NCI-H1417 (cell line): Measurements from ENCODE around the gene UTP3.
"Not testable (repeated sequence)": the region's sequence is repeated elsewhere in the genome, so short reads cannot be mapped to it uniquely, and the experiment has no call there.

ENCODE experiments used
- DNase-seq, 3 experiments: peaks; one replicate each; lab custom pipeline; 2025; lab: John Stamatoyannopoulos, UW

Gene UTP3, protein sequence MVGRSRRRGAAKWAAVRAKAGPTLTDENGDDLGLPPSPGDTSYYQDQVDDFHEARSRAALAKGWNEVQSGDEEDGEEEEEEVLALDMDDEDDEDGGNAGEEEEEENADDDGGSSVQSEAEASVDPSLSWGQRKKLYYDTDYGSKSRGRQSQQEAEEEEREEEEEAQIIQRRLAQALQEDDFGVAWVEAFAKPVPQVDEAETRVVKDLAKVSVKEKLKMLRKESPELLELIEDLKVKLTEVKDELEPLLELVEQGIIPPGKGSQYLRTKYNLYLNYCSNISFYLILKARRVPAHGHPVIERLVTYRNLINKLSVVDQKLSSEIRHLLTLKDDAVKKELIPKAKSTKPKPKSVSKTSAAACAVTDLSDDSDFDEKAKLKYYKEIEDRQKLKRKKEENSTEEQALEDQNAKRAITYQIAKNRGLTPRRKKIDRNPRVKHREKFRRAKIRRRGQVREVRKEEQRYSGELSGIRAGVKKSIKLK

DNA sequence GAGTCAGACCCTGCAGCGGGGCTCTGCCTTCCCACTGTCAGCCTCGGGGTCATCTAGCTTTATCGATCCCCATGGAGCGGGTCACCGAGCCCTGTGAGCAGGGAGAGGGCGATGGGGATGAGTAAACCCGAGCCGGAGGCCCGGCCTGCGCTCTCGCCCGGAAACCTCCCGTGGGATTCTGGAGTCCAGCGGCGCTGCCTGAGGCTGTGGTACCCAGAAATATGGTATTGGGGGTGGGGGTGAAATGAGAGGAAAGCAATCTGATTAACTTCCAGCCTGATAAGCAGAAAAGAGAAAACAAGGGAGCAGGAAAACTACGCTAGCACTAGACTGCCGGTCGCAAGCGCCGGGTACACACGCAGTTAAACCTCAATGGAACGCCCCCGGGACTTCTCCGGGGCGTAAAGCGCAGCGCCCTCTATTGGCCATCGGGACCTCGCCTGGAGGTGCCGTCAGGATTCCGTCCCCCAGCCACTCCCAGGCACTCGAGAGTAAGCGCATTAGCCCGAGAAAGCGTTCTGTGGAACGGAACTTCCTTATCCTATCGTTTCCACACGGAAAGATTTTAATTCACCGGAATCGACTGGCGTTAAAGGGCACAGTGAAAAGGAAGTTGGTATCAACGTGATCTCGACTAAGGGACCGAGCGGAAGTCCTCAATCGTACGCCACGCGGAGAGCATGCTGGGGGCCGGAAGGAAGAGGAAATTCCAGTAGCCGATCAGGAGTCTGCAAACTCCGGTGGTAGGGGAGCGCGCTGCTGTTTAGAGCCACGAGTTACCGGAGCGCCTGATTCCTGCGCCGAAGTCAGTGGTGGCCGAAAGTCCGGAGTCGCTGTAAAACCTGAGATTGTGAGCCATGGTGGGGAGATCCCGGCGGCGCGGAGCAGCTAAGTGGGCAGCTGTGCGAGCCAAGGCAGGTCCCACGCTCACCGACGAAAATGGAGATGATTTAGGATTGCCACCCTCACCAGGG is at the start of gene UTP3:
Gene UTP3 (plus strand): TSS at position 712 of the 974 bp plus-strand sequence. CDS start 146 bp downstream, at position 858.
- DNase-seq, result peak; percentile 96 to 100 (median 99)

DNA sequence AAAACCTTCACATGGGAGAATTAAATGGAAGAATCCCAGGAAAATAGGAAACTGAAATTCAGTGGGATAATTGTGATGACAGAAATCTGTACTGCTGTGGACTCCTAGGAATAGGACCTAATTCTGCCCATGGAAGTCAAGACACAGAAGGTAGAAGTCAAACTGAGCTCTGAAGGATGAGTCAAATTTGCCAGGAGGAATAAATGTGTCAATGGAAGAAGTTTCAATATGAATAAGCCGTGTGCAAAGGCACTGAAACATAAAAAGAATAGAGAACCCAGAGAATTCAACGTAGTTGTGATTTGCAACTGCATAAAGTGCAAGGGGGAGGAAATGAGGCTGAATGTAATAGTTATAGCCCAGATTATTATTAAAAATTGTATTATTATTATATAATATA is 48.1 kb upstream of the UTP3 start:
- no peak for DNase-seq

DNA sequence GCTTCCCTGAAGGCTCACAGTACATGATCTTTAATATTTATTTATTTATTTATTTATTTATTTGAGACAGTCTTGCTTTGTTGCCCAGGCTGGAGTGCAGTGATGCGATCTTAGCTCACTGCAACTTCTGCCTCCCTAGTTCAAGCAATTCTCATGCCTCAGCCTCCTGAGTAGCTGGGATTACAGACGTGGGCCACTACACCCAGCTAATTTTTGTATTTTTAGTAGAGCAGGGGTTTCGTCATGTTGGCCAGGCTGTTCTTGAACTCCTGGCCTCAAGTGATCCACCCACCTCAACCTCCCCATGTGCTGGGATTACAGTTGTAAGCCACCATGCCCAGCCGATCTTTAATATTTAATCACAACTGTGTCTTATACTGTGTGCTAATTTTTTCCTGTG is 37.6 kb upstream of the UTP3 start:
- DNase-seq, result not testable (repeated sequence)

DNA sequence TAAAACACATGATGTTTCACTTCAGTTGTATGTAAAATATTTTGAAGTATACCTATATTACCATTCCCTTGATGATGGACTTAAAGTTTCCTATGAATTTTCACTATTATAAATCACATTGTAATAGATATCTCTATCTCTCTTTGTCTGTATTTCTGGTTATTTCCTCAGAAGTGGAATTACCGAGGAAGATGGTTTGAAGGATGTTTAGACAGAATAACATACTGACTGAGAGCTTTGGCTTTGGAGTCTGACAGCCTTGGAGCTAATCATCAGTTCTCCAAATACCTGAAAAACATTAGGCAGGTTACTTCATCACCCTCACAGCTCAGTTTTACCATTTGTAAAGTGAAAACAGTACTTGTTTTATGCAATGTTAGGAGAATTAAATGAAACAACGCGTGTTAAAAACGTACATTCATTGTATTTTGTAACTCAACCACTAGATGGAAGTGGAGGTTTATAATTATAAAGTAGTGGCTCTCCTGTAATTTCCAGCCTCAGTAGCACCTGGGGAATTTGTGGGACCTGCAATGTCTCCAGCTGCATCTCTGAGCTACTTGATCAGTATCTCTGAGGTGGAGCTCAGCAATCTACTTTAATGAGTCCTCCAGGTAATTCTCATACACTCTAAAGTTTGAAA is 36.3 kb upstream of the UTP3 start:
- peak; percentile 7 to 65 (median 61) for DNase-seq

DNA sequence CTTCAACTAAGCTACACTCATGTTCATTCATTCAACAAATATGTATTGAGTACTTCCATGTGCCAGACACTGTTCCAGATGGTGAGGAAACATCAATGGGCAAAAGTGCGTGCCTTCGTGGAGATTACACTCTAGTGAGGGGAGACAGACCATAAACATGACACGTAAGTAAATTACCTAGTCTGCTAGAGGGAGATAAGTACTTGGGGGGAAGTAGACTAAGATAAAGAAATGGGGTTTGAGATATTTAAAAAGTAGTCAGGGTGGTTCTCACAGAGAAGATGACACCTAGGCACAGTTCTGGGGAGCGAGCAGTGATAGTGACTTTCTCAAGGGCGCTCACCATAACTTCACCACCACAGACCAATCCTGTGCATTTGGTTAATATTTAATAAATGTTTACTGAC is 33.7 kb upstream of the UTP3 start:
- DNase-seq, result no peak

DNA sequence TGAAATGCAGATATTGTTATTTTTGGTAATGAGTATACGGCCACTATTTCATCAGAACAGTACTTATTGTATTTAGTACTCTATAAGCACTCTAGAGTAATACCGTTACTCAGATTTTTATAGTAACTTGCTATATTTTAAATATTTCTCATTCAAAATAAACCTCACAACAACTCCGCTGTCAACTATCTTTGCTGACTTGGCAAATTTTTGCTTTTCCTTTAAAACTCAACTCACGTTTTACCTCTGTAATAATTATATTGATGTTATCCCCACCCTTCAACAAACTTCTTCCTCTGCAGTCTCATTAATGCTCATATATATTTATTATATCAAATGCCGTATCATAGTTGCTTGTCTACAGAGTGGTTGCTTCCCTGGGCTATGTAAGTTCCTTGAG is 31.0 kb upstream of the UTP3 start:
- no peak for DNase-seq

DNA sequence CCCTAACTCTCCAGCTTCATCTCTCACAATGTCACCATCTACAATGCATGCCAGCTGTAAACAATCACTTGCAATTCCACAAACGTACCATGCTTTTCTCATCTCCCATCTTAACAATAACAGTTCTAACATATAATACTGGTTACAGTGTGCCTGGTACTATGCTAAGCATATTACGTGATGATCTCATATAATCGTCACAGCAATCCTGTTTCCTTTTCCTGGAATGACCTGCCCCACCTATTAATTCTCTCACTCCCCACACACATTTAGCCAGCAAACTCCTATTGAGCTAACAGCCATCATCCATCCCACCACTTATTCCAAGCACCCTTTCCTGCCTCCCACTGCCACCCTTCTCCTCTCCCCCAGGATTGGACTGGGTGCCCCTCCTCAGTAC is 29.9 kb upstream of the UTP3 start:
- no peak for DNase-seq

DNA sequence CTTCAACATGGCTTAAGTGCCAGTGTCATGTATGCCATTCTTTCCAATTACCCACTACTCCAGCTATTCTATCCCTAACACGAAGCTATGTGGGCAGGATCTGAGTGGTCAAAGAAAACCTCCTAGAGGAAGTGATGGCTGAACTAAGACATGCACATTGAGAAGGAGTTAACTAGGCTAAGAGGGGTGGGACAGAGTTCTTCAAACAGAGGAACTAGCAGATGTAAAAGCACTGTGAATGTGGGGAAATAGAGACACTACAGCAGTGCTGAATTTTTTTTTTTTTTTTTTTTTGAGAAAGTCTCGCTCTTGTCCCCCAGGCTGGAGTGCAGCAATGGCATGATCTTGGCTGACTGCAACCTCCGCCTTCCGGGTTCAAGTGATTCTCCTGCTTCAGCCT is 28.2 kb upstream of the UTP3 start:
- no peak for DNase-seq

DNA sequence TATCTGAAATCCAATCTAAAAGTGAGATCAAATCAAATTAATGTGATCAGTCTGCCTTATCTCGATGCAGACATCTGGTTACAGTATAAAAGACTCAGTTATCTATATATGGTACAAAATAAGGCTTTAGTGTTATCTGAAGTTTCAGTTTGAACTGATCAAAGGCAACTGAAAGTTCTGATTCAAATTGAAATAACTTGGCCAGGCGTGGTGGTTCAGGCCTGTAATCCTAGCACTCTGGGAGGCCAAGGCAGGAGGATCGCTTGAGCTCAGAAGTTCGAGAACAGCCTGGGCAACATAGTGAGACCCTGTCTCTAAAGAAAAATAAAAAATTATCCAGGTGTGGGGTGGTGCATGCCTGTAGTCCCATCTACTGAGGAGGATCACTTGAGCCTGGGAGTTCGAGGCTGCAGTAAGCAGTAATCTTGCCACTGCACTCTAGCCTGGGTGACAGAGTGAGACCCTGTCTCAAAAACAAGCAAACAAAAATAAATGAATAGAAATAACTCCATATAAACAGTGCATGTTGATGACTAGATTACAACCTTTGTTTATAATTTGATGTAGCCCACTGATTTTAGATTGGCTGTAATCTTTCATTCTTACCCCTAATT is 26.9 kb upstream of the UTP3 start:
- not testable (repeated sequence) for DNase-seq

DNA sequence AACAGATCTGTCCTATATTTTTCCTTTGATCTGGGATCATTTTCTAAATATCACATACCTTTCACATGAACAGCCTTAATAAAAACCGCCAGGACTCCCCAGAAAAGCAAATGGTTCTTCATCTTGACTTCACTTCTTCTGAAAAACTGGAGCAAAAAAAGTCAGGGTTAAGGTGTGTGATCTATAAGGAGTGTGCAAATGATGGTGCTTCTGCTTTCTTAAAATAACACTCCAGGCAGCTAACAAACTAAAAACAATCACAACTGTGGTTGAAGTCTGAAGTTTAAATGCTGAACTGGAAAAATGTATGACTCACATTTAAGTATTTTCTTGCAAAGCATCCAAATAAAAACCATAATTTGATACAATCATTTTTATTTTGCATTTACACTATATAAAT is 22.0 kb upstream of the UTP3 start, which contains the start of gene JCHAIN:
Gene JCHAIN (minus strand): TSS at position 140 of the 400 bp plus-strand sequence. CDS start 18 bp downstream, at position 122.
- DNase-seq, result no peak

DNA sequence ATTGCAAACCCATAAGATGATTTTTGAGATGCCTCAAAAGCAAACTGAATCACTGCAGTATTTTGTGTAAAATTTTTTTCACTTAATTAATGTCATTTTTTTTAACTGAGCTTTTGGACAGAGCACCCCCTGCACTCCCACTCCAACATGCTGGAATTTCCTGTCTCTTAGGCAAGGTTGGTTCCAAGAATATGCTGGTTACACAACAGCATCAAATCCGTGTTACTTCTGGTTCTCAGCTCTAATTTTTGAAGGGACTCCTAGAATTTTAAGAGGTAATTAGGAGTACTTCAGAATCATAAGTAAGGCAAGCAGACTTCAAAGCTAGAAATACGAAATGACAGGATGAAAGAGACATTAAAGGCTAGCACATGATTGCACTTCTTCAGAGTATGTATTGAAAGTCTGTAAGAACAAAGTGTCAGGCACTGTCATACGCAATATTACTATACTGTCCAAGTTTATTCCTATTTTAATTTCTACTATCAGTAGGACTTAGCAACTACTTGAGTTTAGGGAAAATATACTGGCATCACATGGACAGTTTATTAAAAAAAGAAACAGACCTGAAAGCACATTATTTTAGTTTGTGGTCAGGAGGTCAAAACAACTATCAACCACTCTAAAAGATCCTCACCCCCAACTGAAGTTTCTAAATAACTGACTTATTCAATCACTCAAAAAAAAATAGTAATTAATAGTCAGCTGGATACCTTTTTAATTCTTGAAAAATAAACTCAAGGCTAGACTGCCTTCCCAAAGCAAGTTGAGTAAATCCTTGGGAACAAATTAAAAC is 20.4 kb upstream of the UTP3 start:
- no peak for DNase-seq

DNA sequence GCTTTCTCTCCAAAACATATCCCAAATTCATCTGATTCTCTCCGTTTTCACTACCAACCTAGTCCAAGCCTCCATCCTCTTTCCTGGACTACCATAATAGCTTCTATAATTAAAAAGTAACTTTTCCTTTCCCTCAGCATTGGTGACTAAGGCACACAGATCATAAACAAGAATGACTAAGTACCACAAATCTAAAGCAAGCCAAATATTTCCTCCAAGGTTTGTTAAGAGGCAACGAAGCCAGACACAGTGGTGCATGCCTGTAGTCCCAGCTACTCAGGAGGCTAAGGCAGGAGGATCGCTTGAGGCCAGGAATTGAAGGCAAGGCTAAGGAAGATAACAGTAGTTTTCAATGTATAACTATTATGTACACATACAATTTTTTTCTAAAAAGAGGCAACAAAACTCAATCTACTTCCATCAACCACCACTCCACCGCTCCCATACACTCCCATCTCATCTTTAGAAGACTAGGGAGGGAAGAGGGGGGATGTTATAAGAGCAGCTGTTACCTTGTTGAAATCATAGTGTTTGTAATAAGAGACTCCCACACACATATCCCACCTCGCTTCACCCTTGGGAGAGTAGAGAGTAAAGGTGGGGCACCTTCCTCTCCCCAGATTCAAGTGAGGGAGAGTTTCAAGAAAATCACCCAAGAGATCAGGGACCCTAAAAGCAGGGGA is 17.9 kb upstream of the UTP3 start:
- DNase-seq, result no peak

DNA sequence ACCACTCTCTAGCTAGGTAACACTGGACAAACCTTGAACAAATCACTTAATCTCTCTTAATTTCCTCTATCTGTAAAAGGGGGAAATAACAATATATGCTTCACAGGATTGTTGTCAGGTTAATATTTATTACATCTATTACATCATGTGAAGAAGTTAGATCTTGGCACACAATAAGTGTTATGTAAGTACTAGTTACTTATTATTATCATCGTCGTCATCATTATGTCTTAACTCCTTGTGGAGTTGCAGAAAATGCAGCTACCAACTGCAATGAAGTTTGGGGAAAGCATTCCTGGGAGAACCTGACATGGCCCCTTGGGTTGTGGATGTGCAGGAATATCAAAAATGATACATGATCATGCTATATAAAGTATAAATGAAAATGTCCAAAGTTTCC is 17.2 kb upstream of the UTP3 start:
- DNase-seq, result no peak

DNA sequence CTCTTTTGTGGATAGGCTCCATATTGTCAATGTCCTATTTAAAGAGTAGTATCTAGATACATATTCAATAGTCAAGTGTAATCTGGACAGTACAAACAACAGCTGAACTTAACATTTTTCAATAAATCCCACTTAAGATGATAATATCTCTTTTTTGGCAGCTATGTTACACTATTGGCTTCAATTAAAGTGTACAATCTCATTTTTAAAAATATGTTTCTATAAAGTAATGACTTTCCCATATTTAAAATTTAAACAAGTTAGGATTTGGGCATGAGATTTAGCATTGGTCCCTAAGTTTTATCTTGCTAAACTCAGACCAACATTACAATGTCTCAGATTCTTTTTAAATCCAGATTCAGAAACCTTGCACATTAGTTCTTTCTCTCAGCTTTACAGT is 14.1 kb upstream of the UTP3 start:
- DNase-seq, result no peak

DNA sequence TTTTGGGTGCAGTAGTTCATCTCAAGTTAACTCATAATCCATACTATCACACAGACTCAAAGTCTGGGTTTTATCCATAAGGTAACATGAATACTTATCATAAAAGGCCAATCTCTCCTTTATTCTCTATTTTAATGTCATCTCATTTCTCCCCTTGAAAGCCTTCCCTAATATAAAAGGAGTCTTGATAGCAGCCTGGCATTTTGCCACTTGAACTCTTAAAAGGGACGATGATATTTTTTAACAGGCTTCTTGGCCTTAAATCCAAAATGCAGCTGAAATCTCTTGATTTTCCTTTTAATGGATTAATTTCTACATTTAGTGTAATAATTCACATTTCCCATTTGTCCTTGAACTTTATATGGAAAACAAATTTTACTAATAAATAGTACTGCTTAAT is 13.6 kb upstream of the UTP3 start:
- no peak for DNase-seq

DNA sequence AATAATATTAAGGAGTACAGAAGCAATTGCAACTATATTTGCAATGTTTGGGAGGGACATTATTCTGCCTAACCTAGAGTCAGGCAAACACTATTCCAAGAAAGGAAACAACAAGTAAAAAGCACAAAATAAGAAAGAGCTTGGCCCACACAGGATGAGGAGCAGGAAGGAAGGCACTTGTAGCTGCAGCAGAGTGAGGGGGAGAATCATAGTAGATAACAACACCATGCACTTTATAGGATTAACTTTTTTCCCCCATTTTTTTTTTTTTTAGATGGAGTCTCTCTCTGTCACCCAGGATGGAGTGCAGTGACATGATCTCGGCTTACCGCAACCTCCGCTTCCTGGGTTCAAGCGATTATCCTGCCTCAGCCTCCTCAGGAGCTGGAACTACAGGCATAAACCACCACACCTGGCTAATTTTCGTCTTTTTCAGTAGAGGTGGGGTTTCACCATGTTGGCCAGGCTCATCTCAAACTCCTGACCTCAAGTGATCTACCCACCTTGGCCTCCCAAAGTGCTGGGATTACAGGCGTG is 11.7 kb upstream of the UTP3 start:
- DNase-seq, result no peak

DNA sequence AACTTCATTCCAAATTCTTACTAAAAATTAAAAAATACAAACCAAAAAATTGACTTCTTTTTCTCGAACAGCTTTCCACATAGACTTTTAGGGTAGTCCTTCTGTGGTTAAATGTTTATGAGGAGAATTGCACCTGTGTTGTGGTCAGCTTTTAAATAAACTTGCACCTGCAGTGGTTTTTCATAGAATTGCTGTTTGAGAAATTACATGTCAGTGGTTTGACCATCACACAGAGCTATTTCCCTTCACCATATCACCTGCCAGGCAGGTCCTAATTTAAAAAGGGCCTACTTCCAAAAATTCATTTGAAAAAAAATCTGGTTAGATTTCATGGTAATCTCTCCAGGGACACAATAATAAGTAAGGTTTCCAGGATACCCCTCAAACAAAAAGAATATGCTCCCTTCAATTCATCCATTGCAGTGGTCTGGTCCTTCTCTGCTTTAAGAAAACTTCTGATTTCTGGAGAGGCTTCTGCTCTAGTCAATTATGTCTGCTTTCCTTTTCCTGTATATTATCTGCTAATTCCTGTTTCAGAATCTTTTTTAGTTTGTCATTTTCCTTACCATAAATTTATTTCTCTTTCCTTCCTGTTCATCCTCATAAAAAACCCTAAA is 9.8 kb upstream of the UTP3 start:
- no peak for DNase-seq

DNA sequence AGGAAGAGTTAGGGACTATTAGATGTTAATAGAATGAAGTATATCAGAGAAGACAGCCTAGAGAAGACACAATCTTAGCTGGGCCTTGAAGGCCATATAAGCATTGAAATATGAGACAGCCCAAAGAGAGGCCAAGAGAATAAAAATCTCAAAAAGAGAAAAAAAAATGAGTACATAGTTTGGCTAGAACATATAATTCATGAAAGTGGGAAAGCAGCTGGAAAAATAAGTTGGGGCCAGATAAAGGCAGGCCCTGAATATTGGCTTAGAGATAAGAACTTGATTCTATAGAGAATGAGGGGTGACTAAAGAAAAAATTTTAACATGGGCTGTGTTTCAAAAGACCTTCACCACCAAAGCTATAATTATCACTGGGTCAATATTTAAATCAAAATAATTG is 7.4 kb upstream of the UTP3 start:
- no peak for DNase-seq

DNA sequence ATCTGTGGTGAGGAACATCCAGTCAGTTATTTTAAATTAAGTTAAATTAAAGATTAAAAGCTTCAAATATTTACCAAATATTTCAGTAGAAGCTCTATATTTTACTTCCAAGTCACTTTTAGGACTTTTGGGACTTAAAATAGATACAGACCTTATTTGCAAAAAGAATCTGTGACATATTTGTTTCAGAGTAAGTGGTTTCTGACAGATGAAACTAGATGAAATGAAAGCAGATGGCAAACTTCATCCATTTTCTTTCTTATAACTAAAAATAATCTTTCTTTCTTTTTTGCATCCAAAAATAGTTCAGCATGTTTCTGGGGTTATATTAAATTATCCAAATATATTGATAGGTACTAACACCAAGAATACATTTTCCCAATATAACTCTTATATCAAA is 6.6 kb upstream of the UTP3 start:
- DNase-seq, result no peak

DNA sequence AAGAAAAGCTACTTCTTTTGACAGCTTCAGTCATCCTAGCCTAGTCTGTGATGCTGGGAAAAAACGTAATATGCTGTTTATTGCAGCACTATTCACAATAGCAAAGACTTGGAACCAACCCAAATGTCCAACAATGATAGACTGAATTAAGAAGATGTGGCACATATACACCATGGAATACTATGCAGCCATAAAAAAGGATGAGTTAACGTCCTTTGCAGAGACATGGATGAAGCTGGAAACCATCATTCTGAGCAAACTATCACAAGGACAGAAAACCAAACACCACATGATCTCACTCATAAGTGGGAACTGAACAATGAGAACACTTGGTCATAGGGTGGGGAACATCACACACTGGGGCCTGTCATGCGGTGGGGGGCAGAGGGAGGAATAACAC is 6.2 kb upstream of the UTP3 start:
- not testable (repeated sequence) for DNase-seq
